ENCODE measurements around the gene DEAF1.

DNA sequence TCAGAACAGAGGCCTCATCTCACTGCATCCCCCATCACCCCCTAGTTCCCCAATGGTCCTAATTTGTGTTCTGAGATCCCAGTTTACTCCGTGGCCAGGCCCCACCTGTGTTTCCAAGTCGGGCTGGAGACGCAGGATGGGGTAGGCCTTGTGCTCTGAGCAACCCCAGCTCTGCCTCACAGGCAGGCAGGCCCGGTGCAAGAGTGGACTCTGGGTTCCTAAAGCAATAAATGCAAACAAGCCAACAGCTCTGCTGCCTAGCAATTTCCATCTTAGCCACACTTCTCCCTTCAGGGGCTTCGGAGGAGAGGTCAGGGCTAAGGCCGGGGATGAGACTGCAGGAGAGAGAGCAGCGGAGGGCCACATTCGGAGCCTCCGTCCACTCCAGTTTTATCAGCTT is 8.5 kb upstream of the DEAF1 start:
- TF ChIP-seq POLR2A (IDR thresholded peaks at IDR 0.05; ENCODE audit: low read length): no peak
- no peak for TF ChIP-seq GATA1 (IDR thresholded peaks at IDR 0.05; ENCODE audit: low read depth, low read length)
